ENCODE results near the gene IGF1.

DNA sequence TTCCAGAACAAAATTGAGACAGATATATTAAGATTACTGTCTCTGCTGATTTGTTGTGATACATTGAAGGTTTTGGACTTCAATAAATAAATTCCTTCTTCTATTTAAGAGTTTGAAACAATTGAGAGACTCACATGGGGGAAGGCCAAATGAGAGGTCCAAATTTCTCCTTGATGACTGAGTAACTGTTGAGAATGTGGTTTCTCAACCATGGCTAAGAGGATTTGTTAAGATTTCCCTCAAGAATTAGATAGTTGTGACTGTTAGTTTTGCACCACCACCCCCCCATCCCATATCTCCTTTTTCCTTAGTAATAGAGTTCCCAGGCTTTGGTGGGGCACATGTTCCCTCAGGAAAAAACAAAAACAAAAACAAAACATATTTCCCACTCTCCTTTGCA is 47.7 kb upstream of the IGF1 start:
- TF ChIP-seq, protein P1, sequence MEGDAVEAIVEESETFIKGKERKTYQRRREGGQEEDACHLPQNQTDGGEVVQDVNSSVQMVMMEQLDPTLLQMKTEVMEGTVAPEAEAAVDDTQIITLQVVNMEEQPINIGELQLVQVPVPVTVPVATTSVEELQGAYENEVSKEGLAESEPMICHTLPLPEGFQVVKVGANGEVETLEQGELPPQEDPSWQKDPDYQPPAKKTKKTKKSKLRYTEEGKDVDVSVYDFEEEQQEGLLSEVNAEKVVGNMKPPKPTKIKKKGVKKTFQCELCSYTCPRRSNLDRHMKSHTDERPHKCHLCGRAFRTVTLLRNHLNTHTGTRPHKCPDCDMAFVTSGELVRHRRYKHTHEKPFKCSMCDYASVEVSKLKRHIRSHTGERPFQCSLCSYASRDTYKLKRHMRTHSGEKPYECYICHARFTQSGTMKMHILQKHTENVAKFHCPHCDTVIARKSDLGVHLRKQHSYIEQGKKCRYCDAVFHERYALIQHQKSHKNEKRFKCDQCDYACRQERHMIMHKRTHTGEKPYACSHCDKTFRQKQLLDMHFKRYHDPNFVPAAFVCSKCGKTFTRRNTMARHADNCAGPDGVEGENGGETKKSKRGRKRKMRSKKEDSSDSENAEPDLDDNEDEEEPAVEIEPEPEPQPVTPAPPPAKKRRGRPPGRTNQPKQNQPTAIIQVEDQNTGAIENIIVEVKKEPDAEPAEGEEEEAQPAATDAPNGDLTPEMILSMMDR (conservative IDR thresholded peaks at IDR 0.05 in 1 of 2, IDR thresholded peaks at IDR 0.05 in 1 of 2; ENCODE audit: extremely low read depth in 1 of 2, insufficient read depth in 1 of 2, low read depth in 1 of 2, low read length in 2 of 2): no peak
- TF ChIP-seq EZH2 (IDR thresholded peaks at IDR 0.05; ENCODE audit: borderline replicate concordance, low read length): no peak

Measured in mammary epithelial cell (primary cell).